PC-9 (cell line): ENCODE results near the gene ARHGEF28. TPM values are rescaled to one million over a fixed set of nuclear protein-coding genes. Genes with fewer than 3 reads are reported as not detected.

Source experiments
- BruUV-seq: library from RNA; stranded (reverse); fragments of 400-500 nt; replicated peaks from 2 replicates; lab custom pipeline; 2021; lab: Mats Ljungman, UMichigan
- CTCF ChIA-PET: fragments of 300-600 bp; sonication (Branson Sonifier 250); formaldehyde crosslinking; loops from one replicate; lab custom pipeline; 2022; ENCODE audit warnings: antibody characterized with exemption; lab: Charles Lee
- POLR2A ChIA-PET: fragments of 300-600 bp; sonication (Branson Sonifier 250); formaldehyde crosslinking; loops from one replicate; lab custom pipeline; 2022; ENCODE audit warnings: antibody characterized with exemption; ENCODE audit not compliant: unreplicated experiment; lab: Charles Lee
- DNase-seq, 2 experiments: peaks; one replicate each; pipeline versions ENCODE4 v3.0.0 to v3.0.0-alpha.2; 2015 to 2022; ENCODE audit warnings: mixed read lengths in 1 of 2
- H2AFZ ChIP-seq: fragments of 200-600 bp; sonication (generic); 2 replicates; pipeline ENCODE4 v1.8.1; 2017; ENCODE audit warnings: antibody characterized with exemption
- H3F3A ChIP-seq: fragments of 200-600 bp; sonication (generic); 2 replicates; pipeline ENCODE4 v1.8.1; 2017; ENCODE audit warnings: antibody characterized with exemption, mild to moderate bottlenecking, low read depth; ENCODE audit not compliant: insufficient read depth
- H3K27ac ChIP-seq: fragments of 200-600 bp; sonication (generic); 2 replicates; pipeline ENCODE4 v1.6.1; 2016; ENCODE audit warnings: mixed run types
- H3K27me3 ChIP-seq: fragments of 200-600 bp; sonication (generic); 2 replicates; pipeline ENCODE4 v1.6.1; 2016; ENCODE audit warnings: low read depth, mixed run types; ENCODE audit not compliant: insufficient read depth
- H3K36me3 ChIP-seq: fragments of 200-600 bp; sonication (generic); 2 replicates; pipeline ENCODE4 v1.6.1; 2016; ENCODE audit warnings: low read depth, mixed run types
- H3K4me1 ChIP-seq: fragments of 200-600 bp; sonication (generic); replicated peaks from 2 replicates; pipeline ENCODE4 v1.6.1; 2016; ENCODE audit warnings: mixed run types; ENCODE audit not compliant: insufficient read depth
- H3K4me2 ChIP-seq: fragments of 200-600 bp; sonication (generic); 2 replicates; pipeline ENCODE4 v1.6.1; 2017; ENCODE audit warnings: mixed run types
- H3K4me3 ChIP-seq: fragments of 200-600 bp; sonication (generic); 2 replicates; pipeline ENCODE4 v1.6.1; 2016; ENCODE audit warnings: mixed run types
- H3K79me2 ChIP-seq: fragments of 200-600 bp; sonication (generic); 2 replicates; pipeline ENCODE4 v1.6.1; 2017; ENCODE audit warnings: low read depth, mixed run types
- H3K9me2 ChIP-seq: fragments of 200-600 bp; sonication (generic); 2 replicates; pipeline ENCODE4 v1.8.1; 2017; ENCODE audit warnings: mild to moderate bottlenecking; ENCODE audit not compliant: insufficient read depth
- H3K9me3 ChIP-seq: fragments of 200-600 bp; sonication (generic); 2 replicates; pipeline ENCODE4 v1.8.1; 2016; ENCODE audit warnings: low read depth; ENCODE audit not compliant: insufficient read depth
- H4K20me1 ChIP-seq: fragments of 200-600 bp; sonication (generic); 2 replicates; pipeline ENCODE4 v1.8.1; 2017; ENCODE audit not compliant: insufficient read depth
- CTCF ChIP-seq: fragments of 200-600 bp; sonication (generic); conservative IDR thresholded peaks from 2 replicates; pipeline ENCODE4 v1.6.1; 2017; ENCODE audit warnings: mixed run types, antibody characterized with exemption, mild to moderate bottlenecking, moderate library complexity
- EZH2 ChIP-seq: fragments of 200-600 bp; sonication (generic); IDR thresholded peaks from 2 replicates; pipeline ENCODE4 v1.8.0; 2017; ENCODE audit warnings: antibody characterized with exemption, low read depth
- intact Hi-C: fragments of 100-400 bp; cut with micrococcal nuclease; formaldehyde crosslinking; loops from one replicate; pipeline ENCODE4 v1.10.0; 2022; ENCODE audit not compliant: unreplicated experiment
- total RNA-seq: library from RNA; stranded (reverse); gene quantifications from 2 replicates; pipeline ENCODE4 v1.2.3, GENCODE V29; 2021

The ARHGEF28 gene
- total RNA-seq, 1 experiment from 2014 or later = 77.5 TPM

DNA sequence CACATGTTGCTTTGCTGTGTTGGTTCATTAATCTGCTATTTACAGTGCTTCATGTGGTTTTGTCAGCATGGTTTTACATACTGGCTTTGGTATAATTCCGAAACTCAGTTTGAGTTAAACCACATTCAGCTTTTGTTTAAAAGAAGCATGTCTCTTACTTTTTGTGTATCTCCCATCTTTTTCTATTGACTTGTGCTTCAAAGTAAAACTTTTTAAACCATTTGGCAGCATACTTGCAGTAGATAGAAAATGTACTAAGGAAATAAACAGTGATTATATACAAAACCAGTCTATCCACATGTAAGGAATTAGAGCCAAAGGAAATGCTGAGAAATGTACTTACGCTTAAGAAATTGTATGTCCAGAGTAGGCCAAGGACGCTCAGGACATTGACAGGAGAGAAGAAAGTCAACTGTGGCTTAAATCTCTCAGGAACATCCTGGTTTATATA lies 286.9 kb downstream of the ARHGEF28 start:
- CTCF ChIA-PET = no interaction called here
- no peak for TF ChIP-seq EZH2
- no peak for TF ChIP-seq CTCF
- Histone ChIP-seq H3F3A (peaks cover 7% of the 10 kb centered on the region; the same call in 1 of the 2 replicates), H3K4me3 (no peak overlapping the region), H4K20me1 (no peaks in the 10 kb centered on the region), H3K4me2 (no peak overlapping the region), H3K36me3 (peaks cover 35% of the 10 kb centered on the region), H3K4me1 (no peaks in the 10 kb centered on the region), H3K27me3 (no peaks in the 10 kb centered on the region), H3K79me2 (no peaks in the 10 kb centered on the region), H3K9me3 (no peaks in the 10 kb centered on the region), H3K9me2 (no peaks in the 10 kb centered on the region), H2AFZ (no peak overlapping the region), H3K27ac (no peak overlapping the region)
- POLR2A ChIA-PET = interaction anchor here (0.6 kb wide), 1 partner anchor 27 kb away, joined by 3 read pairs; no protein-coding TSS in a partner anchor
- no TSS peak for BruUV-seq
- intact Hi-C loops = no loop called here
- DNase-seq = no peak

- no TSS peak for BruUV-seq
- intact Hi-C loops = no loop called here
- no peaks in the 10 kb centered on the region for H3K27me3 ChIP-seq
- H3K4me2 ChIP-seq = no peak overlapping the region
- peaks cover 7% of the 10 kb centered on the region; the same call in 1 of the 2 replicates for H3F3A ChIP-seq
- TF ChIP-seq EZH2 (no peak), CTCF (no peak)
- ChIA-PET POLR2A (interaction anchor here (0.5 kb wide), 1 partner anchor 169 kb away, joined by 3 read pairs; no protein-coding TSS in a partner anchor), CTCF (no interaction called here)
- H2AFZ ChIP-seq = no peak overlapping the region
- no peaks in the 10 kb centered on the region for H3K79me2 ChIP-seq
- H3K9me3 ChIP-seq = no peaks in the 10 kb centered on the region
- H3K9me2 ChIP-seq = no peaks in the 10 kb centered on the region
- H3K27ac ChIP-seq = no peak overlapping the region
- DNase-seq = no peak
- H3K4me3 ChIP-seq = no peak overlapping the region
- H3K36me3 ChIP-seq = peaks cover 29% of the 10 kb centered on the region
- no peaks in the 10 kb centered on the region for H3K4me1 ChIP-seq
- H4K20me1 ChIP-seq = no peaks in the 10 kb centered on the region
Measured at GRCh38 chr5:73913971-73914370, 288.0 kb downstream of the ARHGEF28 start.

DNA sequence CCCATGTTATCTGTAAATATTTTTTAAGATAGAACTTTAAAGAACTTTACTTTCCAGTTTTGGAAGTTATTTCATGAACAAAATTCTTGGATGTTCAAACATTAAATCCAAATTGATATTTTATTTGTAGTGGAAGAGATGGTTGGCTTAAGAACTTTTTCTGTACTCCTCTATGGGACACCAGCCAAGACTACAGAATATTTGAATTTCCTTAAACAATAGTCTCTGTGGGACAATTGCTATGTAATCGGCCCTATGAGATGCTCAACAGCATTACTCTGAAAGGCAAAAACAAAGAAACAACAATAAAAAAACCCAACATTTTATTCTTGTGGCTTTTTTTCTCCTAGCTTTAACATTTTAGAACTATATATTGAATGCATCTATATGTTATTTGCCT lies 289.3 kb downstream of the ARHGEF28 start:
- BruUV-seq = no TSS peak
- TF ChIP-seq EZH2 = no peak
- no peak for TF ChIP-seq CTCF
- CTCF ChIA-PET = no interaction called here
- no peaks in the 10 kb centered on the region for H3K27me3 ChIP-seq
- H3K4me1 ChIP-seq = no peaks in the 10 kb centered on the region
- H3K9me2 ChIP-seq = no peaks in the 10 kb centered on the region
- H3K36me3 ChIP-seq = peaks cover 29% of the 10 kb centered on the region
- DNase-seq = no peak
- H3K9me3 ChIP-seq = no peaks in the 10 kb centered on the region
- H3F3A ChIP-seq = peaks cover 7% of the 10 kb centered on the region; the same call in 1 of the 2 replicates
- intact Hi-C loops = no loop called here
- H4K20me1 ChIP-seq = no peaks in the 10 kb centered on the region
- H3K79me2 ChIP-seq = no peaks in the 10 kb centered on the region
- H3K4me3 ChIP-seq = no peak overlapping the region
- H2AFZ ChIP-seq = no peak overlapping the region
- POLR2A ChIA-PET = no interaction called here
- no peak overlapping the region for H3K27ac ChIP-seq
- no peak overlapping the region for H3K4me2 ChIP-seq
